Endothelial cell of umbilical vein (primary cell): ENCODE measurements around the gene SLC39A9. TPM values are rescaled to one million over a fixed set of nuclear protein-coding genes. Genes with fewer than 3 reads are reported as not detected.

ENCODE experiments used
- BruUV-seq: library from RNA; stranded (reverse); fragments of 400-500 nt; replicated peaks from 2 replicates; lab custom pipeline; 2021; lab: Mats Ljungman, UMichigan
- CTCF ChIA-PET: fragments of 300-600, 350-600 bp; sonication (Branson Sonifier 250); formaldehyde crosslinking; loops from one replicate; lab custom pipeline; 2021; ENCODE audit warnings: antibody characterized with exemption, inconsistent platforms; lab: Charles Lee
- POLR2A ChIA-PET: fragments of 300-600, 350-600 bp; sonication (Branson Sonifier 250); formaldehyde crosslinking; loops from one replicate; lab custom pipeline; 2021; ENCODE audit warnings: antibody characterized with exemption, inconsistent platforms; lab: Charles Lee
- DNase-seq: peaks from one replicate; pipeline ENCODE4 v3.0.0-alpha.2; 2011; ENCODE audit warnings: low read depth, low spot score
- FAIRE-seq: peaks from 2 replicates; lab custom pipeline; 2011; peaks lifted over from hg19 to GRCh38; lab: Jason Lieb, UNC
- H2AFZ ChIP-seq: 2 replicates; pipeline ENCODE4 v1.6.0; 2012; ENCODE audit warnings: low read depth, low read length, control low read depth, inconsistent platforms
- H3K27ac ChIP-seq: 2 replicates; pipeline ENCODE4 v1.5.1; 2011; ENCODE audit warnings: low read depth, mild to moderate bottlenecking, control low read depth, low read length, moderate library complexity; ENCODE audit not compliant: insufficient read depth
- H3K27me3 ChIP-seq, 2 experiments: 2 replicates each; pipeline versions ENCODE4 v1.6.0 to v1.6.1; 2011; ENCODE audit warnings: low read length in 2 of 2, mixed read lengths in 1 of 2; ENCODE audit not compliant: control insufficient read depth in 2 of 2, insufficient read depth in 2 of 2
- H3K36me3 ChIP-seq, 2 experiments: 2 replicates in 1 of 2; 3 replicates in 1 of 2; pipeline ENCODE4 v1.5.1; 2011; ENCODE audit warnings: low read length in 2 of 2, mild to moderate bottlenecking in 1 of 2, moderate library complexity in 1 of 2; ENCODE audit not compliant: control insufficient read depth in 2 of 2, insufficient read depth in 2 of 2; ENCODE audit errors: extremely low read depth in 1 of 2
- H3K4me1 ChIP-seq: 3 replicates; pipeline ENCODE4 v1.5.1; 2011; ENCODE audit warnings: mild to moderate bottlenecking, low read length; ENCODE audit not compliant: control insufficient read depth, insufficient read depth; ENCODE audit errors: extremely low read depth
- H3K4me2 ChIP-seq: 2 replicates; pipeline ENCODE4 v1.6.1; 2011; ENCODE audit warnings: low read length, control low read depth, mixed read lengths; ENCODE audit not compliant: insufficient read depth
- H3K4me3 ChIP-seq, 3 experiments: fragments of 200-600 bp in 1 of 3; sonication (generic), shearing (Covaris generic) in 1 of 3; replicated peaks in 1 of 3; 2 replicates each; pipeline ENCODE4 v1.5.1; 2011 to 2016; ENCODE audit warnings: control low read depth in 3 of 3, low read length in 3 of 3, mild to moderate bottlenecking in 2 of 3, inconsistent platforms in 1 of 3, low read depth in 1 of 3, moderate library complexity in 1 of 3; ENCODE audit not compliant: insufficient read depth in 1 of 3
- H3K79me2 ChIP-seq: 2 replicates; pipeline ENCODE4 v1.6.0; 2012; ENCODE audit warnings: low read length, inconsistent platforms; ENCODE audit not compliant: control insufficient read depth, insufficient read depth
- H3K9ac ChIP-seq: replicated peaks from 2 replicates; pipeline ENCODE3; 2011; ENCODE audit warnings: low read length, control low read depth; ENCODE audit not compliant: insufficient read depth; ENCODE audit errors: extremely low read depth
- H3K9me1 ChIP-seq: replicated peaks from 3 replicates; pipeline ENCODE4 v1.6.0; 2011; ENCODE audit warnings: mild to moderate bottlenecking, low read length; ENCODE audit not compliant: control insufficient read depth, insufficient read depth; ENCODE audit errors: extremely low read depth
- H3K9me3 ChIP-seq: replicated peaks from 2 replicates; pipeline ENCODE4 v1.5.1; 2012; ENCODE audit warnings: low read length, inconsistent platforms; ENCODE audit not compliant: control insufficient read depth, insufficient read depth
- H4K20me1 ChIP-seq: replicated peaks from 2 replicates; pipeline ENCODE3; 2011; ENCODE audit warnings: mild to moderate bottlenecking, low read length; ENCODE audit not compliant: control insufficient read depth, insufficient read depth; ENCODE audit errors: extremely low read depth
- CTCF ChIP-seq, 2 donors: IDR thresholded peaks; 1 replicate in 1 of 2; 2 replicates in 1 of 2; pipeline ENCODE4 v1.5.1; 2011; ENCODE audit warnings: low read length in 2 of 2, mild to moderate bottlenecking in 2 of 2, moderate library complexity in 2 of 2, control low read depth in 1 of 2, inconsistent platforms in 1 of 2, low read depth in 1 of 2; ENCODE audit not compliant: insufficient read depth in 1 of 2; ENCODE audit errors: extremely low read depth in 1 of 2
- FOS ChIP-seq: IDR thresholded peaks from 2 replicates; pipeline ENCODE4 v1.6.1; 2011; ENCODE audit warnings: mild to moderate bottlenecking, low read length, moderate library complexity, borderline replicate concordance; ENCODE audit not compliant: insufficient read depth
- JUN ChIP-seq: IDR thresholded peaks from 2 replicates; pipeline ENCODE4 v1.6.1; 2011; ENCODE audit warnings: borderline replicate concordance, low read depth; ENCODE audit not compliant: insufficient read length, insufficient read depth
- MAX ChIP-seq: IDR thresholded peaks from 2 replicates; pipeline ENCODE4 v1.6.1; 2011; ENCODE audit not compliant: insufficient read depth, insufficient read length
- MYC ChIP-seq: IDR thresholded peaks from one replicate; pipeline ENCODE4 v1.6.1; 2011; ENCODE audit warnings: mild to moderate bottlenecking, low read depth, low read length
- POLR2A ChIP-seq: IDR thresholded peaks from 2 replicates; pipeline ENCODE4 v1.6.1; 2012; ENCODE audit warnings: low read depth, mild to moderate bottlenecking, control low read depth, low read length
- dilution Hi-C: fragments of 300-500 bp; cut with MboI; formaldehyde crosslinking; loops from one replicate; pipeline ENCODE4 v1.15.0; 2019; ENCODE audit warnings: low sequenced_read_pairs; ENCODE audit not compliant: extremely low pct_ligation_motif_present
- intact Hi-C: fragments of 100-400 bp; cut with micrococcal nuclease; formaldehyde crosslinking; loops from one replicate; pipeline ENCODE4 v1.10.0; 2022
- polyA plus RNA-seq, 4 experiments: library from polyadenylated mRNA; depleted of rRNA in 3 of 4; stranded (reverse) in 3 of 4; unstranded in 1 of 4; fragments of >200 nt; gene quantifications; 2 replicates each; pipeline versions ENCODE4 v1.2.1 to v1.2.3, GENCODE V29; 2011 to 2012; ENCODE audit warnings: missing spikeins in 1 of 4
- total RNA-seq: library from RNA; stranded (reverse); gene quantifications from 2 replicates; pipeline ENCODE4 v1.2.3, GENCODE V29; 2021

The SLC39A9 gene
- total and polyA plus RNA-seq, 2 donors (not counting 3 experiments of a cell fraction or from before 2014, with no cell fraction given), result 39.8 to 55.2 TPM

DNA sequence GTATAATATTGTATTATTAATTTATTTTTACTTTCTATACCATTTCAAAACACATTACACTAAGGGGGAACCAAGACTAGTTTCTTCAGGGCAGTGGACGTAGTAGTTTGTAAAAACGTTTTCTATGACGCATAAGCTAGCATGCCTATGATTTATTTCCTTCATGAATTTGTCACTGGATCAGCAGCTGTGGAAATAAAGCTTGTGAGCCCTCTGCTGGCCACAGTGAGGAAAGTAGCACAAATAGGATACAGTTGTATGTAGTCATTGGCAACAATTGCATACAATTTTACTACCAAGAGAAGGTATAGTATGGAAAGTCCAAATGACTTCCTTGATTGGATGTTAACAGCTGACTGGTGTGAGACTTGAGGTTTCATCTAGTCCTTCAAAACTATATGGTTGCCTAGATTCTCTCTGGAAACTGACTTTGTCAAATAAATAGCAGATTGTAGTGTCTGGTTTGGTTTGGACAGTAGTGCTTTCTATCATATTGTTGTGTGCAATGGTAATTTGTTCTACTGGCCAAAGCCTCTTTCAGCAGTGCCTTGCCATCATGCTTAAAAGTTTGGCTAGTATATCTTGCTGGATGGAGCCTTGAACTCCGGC lies 61.7 kb downstream of the SLC39A9 start:
- ChIA-PET CTCF (interaction anchor here (0.7 to 3.0 kb wide), 24 partner anchors 8 to 597 kb away, joined by 3 to 59 read pairs (median 4); partner anchors contain the start of genes ERH and SLC39A9), POLR2A (no interaction called here)
- peak overlapping the region; percentile 28 for H3K27ac ChIP-seq
- intact Hi-C loops (loop anchor here (1.0 to 10.0 kb wide), 7 partner anchors 62 to 975 kb away; partner anchors contain the start of genes DCAF5, ERH, GALNT16 and SLC39A9), dilution Hi-C loops (no loop called here)
- no peaks in the 10 kb centered on the region for H3K27me3 ChIP-seq
- no peaks in the 10 kb centered on the region for H3K79me2 ChIP-seq
- TF ChIP-seq POLR2A, result no peak
- TF ChIP-seq JUN, result peak; percentile 55
- peak; percentile 60 to 74 for TF ChIP-seq CTCF (IDR thresholded peaks at IDR 0.05; ENCODE audit: extremely low read depth in 1 of 2, insufficient read depth in 1 of 2, low read depth in 1 of 2, low read length in 2 of 2)
- no peak for TF ChIP-seq MYC
- no peak for TF ChIP-seq MAX
- peak; percentile 64 for TF ChIP-seq FOS
- FAIRE-seq (peak; percentile 85), DNase-seq (peak; percentile 90)
- no peak overlapping the region for H3K4me2 ChIP-seq
- no peaks in the 10 kb centered on the region for H3K9me1 ChIP-seq
- no peaks in the 10 kb centered on the region for H3K9me3 ChIP-seq
- peaks cover 2 to 15% of the 10 kb centered on the region in 2 experiments for H3K36me3 ChIP-seq
- H4K20me1 ChIP-seq, result no peaks in the 10 kb centered on the region
- no peak overlapping the region for H3K9ac ChIP-seq
- H2AFZ ChIP-seq, result no peak overlapping the region
- peaks cover 16% of the 10 kb centered on the region for H3K4me1 ChIP-seq
- no TSS peak for BruUV-seq
- H3K4me3 ChIP-seq, result no peak overlapping the region
